ENCODE data around the gene BACE1. TPM values are rescaled to one million over a fixed set of nuclear protein-coding genes. Genes with fewer than 3 reads are reported as not detected.

BACE1 gene
- total and polyA plus RNA-seq, 9 donors, result 12.6 to 99.7 (median 30.7) TPM

DNA sequence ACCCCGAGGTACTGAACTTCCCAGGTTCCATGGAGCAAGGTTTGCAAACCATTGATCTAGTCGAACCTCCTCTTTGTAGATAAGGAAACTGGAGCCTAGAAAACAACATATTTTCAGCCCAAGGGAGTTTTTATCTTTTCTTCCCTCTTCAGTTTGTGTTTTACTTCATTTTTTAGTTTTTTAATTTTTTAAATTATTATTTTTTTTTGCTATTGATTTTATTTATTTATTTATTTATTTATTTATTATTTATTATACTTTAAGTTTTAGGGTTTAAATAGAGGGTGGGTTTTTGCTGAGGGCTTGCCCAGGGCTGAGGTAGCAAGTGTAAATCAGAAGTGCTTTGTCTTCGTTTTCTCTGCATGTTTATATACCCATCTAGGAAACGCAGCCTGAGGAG is 38.5 kb upstream of the BACE1 start:
- H3K27me3 ChIP-seq, result no peaks in the 10 kb centered on the region
- H3K4me1 ChIP-seq (ENCODE audit: insufficient read depth), result no peaks in the 10 kb centered on the region
- intact Hi-C loops (cut with DNase I), result no loop called here
- H3K36me3 ChIP-seq, result no peaks in the 10 kb centered on the region
- 81 to 89% (median 83%) methylated on average over 4 of the region's 4 CpGs for WGBS, 3 donors
- H3K27ac ChIP-seq, result no peak overlapping the region
- H3K4me3 ChIP-seq, result no peak overlapping the region
- no peak for DNase-seq
- TF ChIP-seq, protein P1, sequence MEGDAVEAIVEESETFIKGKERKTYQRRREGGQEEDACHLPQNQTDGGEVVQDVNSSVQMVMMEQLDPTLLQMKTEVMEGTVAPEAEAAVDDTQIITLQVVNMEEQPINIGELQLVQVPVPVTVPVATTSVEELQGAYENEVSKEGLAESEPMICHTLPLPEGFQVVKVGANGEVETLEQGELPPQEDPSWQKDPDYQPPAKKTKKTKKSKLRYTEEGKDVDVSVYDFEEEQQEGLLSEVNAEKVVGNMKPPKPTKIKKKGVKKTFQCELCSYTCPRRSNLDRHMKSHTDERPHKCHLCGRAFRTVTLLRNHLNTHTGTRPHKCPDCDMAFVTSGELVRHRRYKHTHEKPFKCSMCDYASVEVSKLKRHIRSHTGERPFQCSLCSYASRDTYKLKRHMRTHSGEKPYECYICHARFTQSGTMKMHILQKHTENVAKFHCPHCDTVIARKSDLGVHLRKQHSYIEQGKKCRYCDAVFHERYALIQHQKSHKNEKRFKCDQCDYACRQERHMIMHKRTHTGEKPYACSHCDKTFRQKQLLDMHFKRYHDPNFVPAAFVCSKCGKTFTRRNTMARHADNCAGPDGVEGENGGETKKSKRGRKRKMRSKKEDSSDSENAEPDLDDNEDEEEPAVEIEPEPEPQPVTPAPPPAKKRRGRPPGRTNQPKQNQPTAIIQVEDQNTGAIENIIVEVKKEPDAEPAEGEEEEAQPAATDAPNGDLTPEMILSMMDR (IDR thresholded peaks at IDR 0.05), result no peak
- TF ChIP-seq EP300 (IDR thresholded peaks at IDR 0.05), result no peak
- TF ChIP-seq POLR2A (IDR thresholded peaks at IDR 0.05), result no peak
- no peaks in the 10 kb centered on the region for H3K9me3 ChIP-seq

DNA sequence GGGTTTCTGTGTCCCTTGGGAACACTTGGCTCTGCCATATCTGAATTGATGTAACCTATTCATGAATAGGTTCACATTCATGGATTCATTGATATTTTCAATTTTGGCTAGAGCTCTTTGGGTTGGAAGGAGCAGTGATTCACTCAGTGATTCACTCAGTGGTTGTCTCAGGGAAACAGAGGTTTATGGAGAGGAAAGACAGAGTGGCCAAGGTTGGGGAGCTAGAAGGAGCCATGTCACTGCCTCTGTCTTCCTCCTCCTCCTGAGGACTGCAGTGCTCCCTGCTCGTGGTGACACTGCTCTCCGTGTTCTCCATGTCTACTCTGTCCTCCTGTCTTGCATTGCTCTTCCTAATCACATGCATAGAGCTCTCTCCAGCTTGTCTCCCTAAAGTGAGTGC is 29.0 kb upstream of the BACE1 start:
- no peaks in the 10 kb centered on the region for H3K36me3 ChIP-seq
- 82 to 88% (median 88%) methylated on average over 2 of the region's 2 CpGs for WGBS, 3 donors
- no peaks in the 10 kb centered on the region for H3K9me3 ChIP-seq
- H3K4me1 ChIP-seq (ENCODE audit: insufficient read depth), result no peaks in the 10 kb centered on the region
- intact Hi-C loops (cut with DNase I), result no loop called here
- no peak overlapping the region for H3K27ac ChIP-seq
- no peak for DNase-seq
- H3K4me3 ChIP-seq, result no peak overlapping the region
- TF ChIP-seq EP300 (IDR thresholded peaks at IDR 0.05), result no peak
- TF ChIP-seq, protein P1 (IDR thresholded peaks at IDR 0.05), result no peak
- no peak for TF ChIP-seq POLR2A (IDR thresholded peaks at IDR 0.05)
- H3K27me3 ChIP-seq, result no peaks in the 10 kb centered on the region

- H3K27ac ChIP-seq, result no peak overlapping the region
- intact Hi-C loops (cut with DNase I), result no loop called here
- H3K9me3 ChIP-seq, result no peaks in the 10 kb centered on the region
- TF ChIP-seq POLR2A (IDR thresholded peaks at IDR 0.05) (no peak), EP300 (IDR thresholded peaks at IDR 0.05) (no peak)
- TF ChIP-seq, protein P1 (IDR thresholded peaks at IDR 0.05), result no peak
- no peak overlapping the region for H3K4me3 ChIP-seq
- 98 to 100% (median 98%) methylated on average over 4 of the region's 4 CpGs for WGBS, 3 donors
- DNase-seq, result no peak
- no peaks in the 10 kb centered on the region for H3K27me3 ChIP-seq
- no peaks in the 10 kb centered on the region for H3K36me3 ChIP-seq
- H3K4me1 ChIP-seq (ENCODE audit: insufficient read depth), result no peaks in the 10 kb centered on the region
These were observed 21.0 kb upstream of the BACE1 start for GRCh38 chr11:117337076-117337475.

DNA sequence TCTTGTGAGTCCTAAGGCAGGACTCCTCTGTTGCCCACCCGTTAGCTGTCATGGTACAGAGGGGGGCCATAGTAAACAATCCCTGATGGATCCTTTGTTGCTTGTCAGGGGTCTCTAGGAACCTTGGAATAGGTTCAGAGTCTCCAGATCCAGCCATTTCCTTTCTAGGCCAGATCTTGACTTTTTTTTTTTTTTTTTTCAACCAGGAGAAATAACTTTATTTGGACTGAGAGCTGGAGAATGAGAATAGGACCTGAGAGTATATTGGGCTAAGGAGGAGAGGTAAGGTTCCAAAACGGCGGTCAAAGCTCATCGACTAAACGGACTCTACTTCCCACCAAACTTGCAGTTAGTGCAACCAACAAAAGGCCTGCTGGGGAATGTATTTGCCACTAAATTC is 19.3 kb upstream of the BACE1 start:
- 88 to 95% (median 94%) methylated on average over 5 of the region's 5 CpGs for WGBS, 3 donors
- H3K4me3 ChIP-seq, result no peak overlapping the region
- no peaks in the 10 kb centered on the region for H3K4me1 ChIP-seq (ENCODE audit: insufficient read depth)
- H3K27me3 ChIP-seq, result no peaks in the 10 kb centered on the region
- no peak overlapping the region for H3K27ac ChIP-seq
- TF ChIP-seq, protein P1 (IDR thresholded peaks at IDR 0.05), result no peak
- H3K36me3 ChIP-seq, result no peaks in the 10 kb centered on the region
- no peak for DNase-seq
- intact Hi-C loops (cut with DNase I), result no loop called here
- no peaks in the 10 kb centered on the region for H3K9me3 ChIP-seq

DNA sequence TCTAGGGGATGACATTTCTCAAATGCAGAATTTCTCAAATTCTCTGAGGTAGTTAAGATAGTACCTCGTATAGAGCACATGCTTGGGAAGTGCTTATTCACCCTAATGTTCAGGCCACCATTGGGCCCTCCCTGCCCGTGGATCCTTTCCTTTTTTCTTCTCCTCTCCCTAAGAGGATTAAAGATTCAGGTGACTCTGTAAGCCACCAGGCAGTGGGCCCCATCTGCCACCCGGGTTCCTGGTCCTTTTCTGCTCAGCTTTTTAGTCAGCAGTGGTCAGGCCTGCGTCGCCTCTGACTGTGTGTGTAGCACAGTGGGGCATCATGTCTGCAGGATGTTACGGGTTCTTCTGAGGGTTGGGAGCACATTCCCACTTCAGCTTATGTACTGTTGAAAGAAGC is 18.8 kb upstream of the BACE1 start:
- Histone ChIP-seq H3K27me3 (no peaks in the 10 kb centered on the region), H3K9me3 (no peaks in the 10 kb centered on the region), H3K4me1 (ENCODE audit: insufficient read depth) (no peaks in the 10 kb centered on the region), H3K27ac (no peak overlapping the region), H3K4me3 (no peak overlapping the region), H3K36me3 (no peaks in the 10 kb centered on the region)
- intact Hi-C loops (cut with DNase I), result no loop called here
- DNase-seq, result no peak
- 82 to 90% (median 85%) methylated on average over 6 of the region's 6 CpGs for WGBS, 3 donors
- TF ChIP-seq EP300 (IDR thresholded peaks at IDR 0.05) (no peak), POLR2A (IDR thresholded peaks at IDR 0.05) (no peak)
- TF ChIP-seq, protein P1 (IDR thresholded peaks at IDR 0.05), result no peak
